PFSK-1 (cell line): ENCODE data around the gene SSNA1.

Experiments used
- FOXP2 ChIP-seq: optimal IDR thresholded peaks from 2 replicates; pipeline ENCODE3; 2011; ENCODE audit warnings: borderline replicate concordance, control low read depth, inconsistent platforms; ENCODE audit not compliant: insufficient read depth; ENCODE audit errors: extremely low read length, extremely low read depth
- POLR2AphosphoS5 ChIP-seq: IDR thresholded peaks from 2 replicates; pipeline ENCODE4 v1.6.1; 2012; ENCODE audit warnings: low read depth, mild to moderate bottlenecking, control low read depth, low read length, moderate library complexity
- SIN3A ChIP-seq: IDR thresholded peaks from 2 replicates; pipeline ENCODE4 v1.6.1; 2012; ENCODE audit warnings: mild to moderate bottlenecking, low read length, moderate library complexity, borderline replicate concordance; ENCODE audit not compliant: insufficient read depth
- TAF1 ChIP-seq: IDR thresholded peaks from 2 replicates; pipeline ENCODE4 v1.6.1; 2012; ENCODE audit warnings: low read length, control low read depth, borderline replicate concordance; ENCODE audit not compliant: insufficient read depth
- TF ChIP-seq, protein P1 (sequence below), 2 experiments: IDR thresholded peaks; 2 replicates each; pipeline versions ENCODE4 v1.6.1 to v1.8.0; 2011 to 2012; ENCODE audit warnings: low read depth in 2 of 2, low read length in 2 of 2, control low read depth in 1 of 2, inconsistent platforms in 1 of 2, mild to moderate bottlenecking in 1 of 2, moderate library complexity in 1 of 2; ENCODE audit not compliant: insufficient read depth in 1 of 2

SSNA1 gene

DNA sequence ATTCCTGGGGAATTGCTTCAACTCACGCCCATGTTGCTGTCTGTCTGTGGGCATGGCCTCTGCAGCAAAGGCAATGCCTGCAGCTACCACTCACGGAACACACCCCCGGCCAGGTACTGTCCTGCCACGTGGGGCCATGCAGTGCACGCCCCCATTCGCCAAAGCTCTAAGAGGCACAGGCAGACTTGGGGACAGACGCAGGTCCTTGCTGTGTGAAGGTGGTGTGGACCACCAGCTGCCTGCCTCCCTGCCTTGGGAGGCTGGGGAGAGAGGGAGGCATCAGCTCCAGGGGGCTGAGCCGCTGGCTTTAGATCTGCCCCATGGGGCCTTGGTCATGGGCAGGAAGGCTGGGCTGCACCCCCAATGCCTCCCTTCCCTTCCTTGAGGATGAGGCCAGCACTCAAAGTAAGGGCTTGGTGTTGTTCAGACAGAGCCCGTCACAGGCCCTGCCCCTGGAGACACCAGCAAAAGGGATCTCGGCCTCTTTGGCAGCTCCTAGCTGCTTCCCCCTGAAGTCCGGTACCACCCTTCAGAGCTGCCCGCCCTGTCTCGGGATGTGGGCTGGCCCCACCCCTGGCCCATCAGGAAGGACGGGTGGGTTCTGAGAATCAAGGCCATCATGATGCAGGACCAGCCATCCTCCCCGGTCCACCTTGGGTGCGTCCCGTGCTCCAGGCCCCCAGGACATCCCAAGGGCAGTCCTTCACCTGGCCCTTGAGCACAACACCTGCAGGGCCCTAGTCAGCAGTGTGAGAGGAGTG lies 47.2 kb upstream of the SSNA1 start:
- TF ChIP-seq, protein P1, sequence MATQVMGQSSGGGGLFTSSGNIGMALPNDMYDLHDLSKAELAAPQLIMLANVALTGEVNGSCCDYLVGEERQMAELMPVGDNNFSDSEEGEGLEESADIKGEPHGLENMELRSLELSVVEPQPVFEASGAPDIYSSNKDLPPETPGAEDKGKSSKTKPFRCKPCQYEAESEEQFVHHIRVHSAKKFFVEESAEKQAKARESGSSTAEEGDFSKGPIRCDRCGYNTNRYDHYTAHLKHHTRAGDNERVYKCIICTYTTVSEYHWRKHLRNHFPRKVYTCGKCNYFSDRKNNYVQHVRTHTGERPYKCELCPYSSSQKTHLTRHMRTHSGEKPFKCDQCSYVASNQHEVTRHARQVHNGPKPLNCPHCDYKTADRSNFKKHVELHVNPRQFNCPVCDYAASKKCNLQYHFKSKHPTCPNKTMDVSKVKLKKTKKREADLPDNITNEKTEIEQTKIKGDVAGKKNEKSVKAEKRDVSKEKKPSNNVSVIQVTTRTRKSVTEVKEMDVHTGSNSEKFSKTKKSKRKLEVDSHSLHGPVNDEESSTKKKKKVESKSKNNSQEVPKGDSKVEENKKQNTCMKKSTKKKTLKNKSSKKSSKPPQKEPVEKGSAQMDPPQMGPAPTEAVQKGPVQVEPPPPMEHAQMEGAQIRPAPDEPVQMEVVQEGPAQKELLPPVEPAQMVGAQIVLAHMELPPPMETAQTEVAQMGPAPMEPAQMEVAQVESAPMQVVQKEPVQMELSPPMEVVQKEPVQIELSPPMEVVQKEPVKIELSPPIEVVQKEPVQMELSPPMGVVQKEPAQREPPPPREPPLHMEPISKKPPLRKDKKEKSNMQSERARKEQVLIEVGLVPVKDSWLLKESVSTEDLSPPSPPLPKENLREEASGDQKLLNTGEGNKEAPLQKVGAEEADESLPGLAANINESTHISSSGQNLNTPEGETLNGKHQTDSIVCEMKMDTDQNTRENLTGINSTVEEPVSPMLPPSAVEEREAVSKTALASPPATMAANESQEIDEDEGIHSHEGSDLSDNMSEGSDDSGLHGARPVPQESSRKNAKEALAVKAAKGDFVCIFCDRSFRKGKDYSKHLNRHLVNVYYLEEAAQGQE (IDR thresholded peaks at IDR 0.05; ENCODE audit: insufficient read depth in 1 of 2, low read depth in 2 of 2, low read length in 2 of 2) = no peak
- no peak for TF ChIP-seq POLR2AphosphoS5
- TF ChIP-seq SIN3A = no peak
- no peak for TF ChIP-seq FOXP2
- TF ChIP-seq TAF1 = no peak

DNA sequence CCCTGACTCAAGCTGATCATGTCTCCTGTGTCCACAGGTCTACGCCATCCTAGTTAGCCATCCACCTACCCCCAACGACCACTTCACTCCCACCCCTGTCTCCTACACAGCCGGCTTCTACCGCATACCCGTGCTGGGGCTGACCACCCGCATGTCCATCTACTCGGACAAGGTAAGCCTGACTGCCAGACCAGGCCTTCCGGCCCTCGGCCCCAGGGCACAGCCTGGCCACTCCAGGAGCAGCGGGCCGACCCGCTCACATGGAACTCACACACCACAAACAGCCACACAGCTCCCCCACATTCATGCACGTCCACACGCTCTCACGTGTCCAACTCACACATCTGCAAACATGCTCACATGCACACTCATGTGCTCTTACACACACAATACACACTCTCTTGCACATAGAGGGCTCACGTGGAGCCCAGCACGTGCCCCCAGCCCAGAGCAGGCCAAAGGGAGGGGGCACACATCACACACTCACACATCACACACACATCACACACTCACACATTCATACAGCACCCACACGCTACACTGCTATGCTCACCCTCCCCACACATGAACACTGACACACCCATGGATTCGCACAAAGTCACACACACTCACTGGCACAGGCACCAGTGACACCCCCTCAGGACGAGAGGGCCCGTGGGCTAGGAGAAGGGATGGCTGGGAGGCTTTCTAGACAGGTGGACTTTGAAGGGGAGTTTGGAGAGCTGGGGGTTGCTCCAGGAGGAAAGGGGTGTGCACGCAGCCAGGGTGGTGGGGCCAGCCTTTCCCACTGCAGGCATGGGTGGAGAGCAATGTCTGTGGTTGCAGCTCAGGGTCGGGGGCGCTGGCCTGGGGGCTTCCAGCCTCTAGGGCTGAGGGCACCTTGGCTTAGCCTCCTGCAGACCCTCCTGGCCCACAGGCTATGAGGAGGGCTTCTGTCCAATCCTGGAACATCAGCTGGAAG lies 46.2 kb upstream of the SSNA1 start:
- TF ChIP-seq, protein P1 (IDR thresholded peaks at IDR 0.05; ENCODE audit: insufficient read depth in 1 of 2, low read depth in 2 of 2, low read length in 2 of 2) = no peak
- TF ChIP-seq POLR2AphosphoS5 = no peak
- TF ChIP-seq TAF1 = no peak
- no peak for TF ChIP-seq SIN3A
- TF ChIP-seq FOXP2 = no peak

DNA sequence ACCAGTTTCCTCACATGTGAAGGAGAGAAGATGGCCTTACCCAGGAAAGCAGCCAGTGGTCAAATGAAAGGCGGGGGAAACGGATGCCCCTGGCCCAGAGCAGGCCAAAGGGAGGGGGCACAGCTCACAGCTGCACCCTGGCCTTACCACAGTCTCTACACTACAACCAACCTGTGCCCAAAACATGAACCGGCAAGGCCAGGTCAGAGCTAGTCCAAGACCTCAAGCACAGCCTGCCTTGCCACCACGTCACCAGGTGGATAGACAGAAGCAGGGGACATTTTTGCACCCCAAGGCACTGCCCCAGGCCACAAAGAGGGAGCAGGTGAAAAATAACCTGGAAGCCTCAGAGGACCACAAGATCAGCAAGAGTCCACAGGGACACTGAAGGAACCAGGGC lies 45.0 kb upstream of the SSNA1 start:
- TF ChIP-seq POLR2AphosphoS5 (no peak), TAF1 (no peak), FOXP2 (no peak), SIN3A (no peak)
- TF ChIP-seq, protein P1 (IDR thresholded peaks at IDR 0.05; ENCODE audit: insufficient read depth in 1 of 2, low read depth in 2 of 2, low read length in 2 of 2) = no peak

DNA sequence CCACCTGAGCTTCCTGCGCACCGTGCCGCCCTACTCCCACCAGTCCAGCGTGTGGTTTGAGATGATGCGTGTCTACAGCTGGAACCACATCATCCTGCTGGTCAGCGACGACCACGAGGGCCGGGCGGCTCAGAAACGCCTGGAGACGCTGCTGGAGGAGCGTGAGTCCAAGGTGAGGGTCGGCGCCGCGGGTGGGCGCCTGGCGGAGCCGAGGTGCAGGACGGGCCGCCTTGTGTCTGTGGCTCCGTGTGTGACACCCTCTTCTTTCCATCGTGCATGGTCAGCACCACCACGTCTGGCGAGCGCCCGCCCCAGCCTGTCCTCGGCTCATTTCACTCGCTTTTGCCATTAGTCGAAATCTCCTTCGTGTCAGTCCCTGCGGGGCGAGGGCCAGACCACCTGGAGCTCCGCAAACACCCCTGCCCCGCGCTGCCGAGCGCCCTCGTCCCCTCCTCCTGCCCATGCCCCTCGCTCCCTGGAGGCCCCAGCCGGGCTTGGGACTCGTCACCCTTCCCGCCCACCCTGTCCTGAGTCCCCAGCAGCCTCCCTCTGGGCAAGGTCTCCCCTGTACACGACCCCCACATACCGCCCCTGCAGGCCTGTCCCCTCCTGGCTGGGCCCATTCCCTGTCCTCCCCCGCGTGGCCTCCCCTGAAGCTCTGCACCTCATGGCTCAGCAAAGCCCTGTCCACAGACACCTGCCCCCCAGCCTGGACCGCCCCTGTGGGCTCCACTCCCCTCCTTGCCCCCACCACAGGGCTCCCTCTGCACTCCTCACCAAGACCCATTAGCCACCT lies 42.5 kb upstream of the SSNA1 start:
- TF ChIP-seq FOXP2 (no peak), POLR2AphosphoS5 (no peak), SIN3A (no peak), TAF1 (no peak)
- TF ChIP-seq, protein P1 (IDR thresholded peaks at IDR 0.05; ENCODE audit: insufficient read depth in 1 of 2, low read depth in 2 of 2, low read length in 2 of 2) = peak in 1 of 2 experiments; percentile 70
